ENCODE measurements around the gene NCR1. TPM values are rescaled to one million over a fixed set of nuclear protein-coding genes. Genes with fewer than 3 reads are reported as not detected.

Gene NCR1
- polyA plus RNA-seq, 2 donors, result not detected

- Histone ChIP-seq H3K27ac (ENCODE audit: low read depth in 2 of 2, low read length in 1 of 2) (no peak overlapping the region), H3K4me1 (ENCODE audit: control insufficient read depth in 2 of 2, insufficient read depth in 2 of 2, low read length in 1 of 2) (no peaks in the 10 kb centered on the region), H3K9me3 (ENCODE audit: control insufficient read depth in 2 of 2, insufficient read depth in 1 of 2, low read depth in 1 of 2, low read length in 1 of 2) (no peaks in the 10 kb centered on the region), H3K36me3 (ENCODE audit: control insufficient read depth in 2 of 2, insufficient read depth in 2 of 2, low read length in 1 of 2) (no peaks in the 10 kb centered on the region), H3K4me3 (ENCODE audit: low read depth in 1 of 2, low read length in 2 of 2) (no peak overlapping the region), H3K27me3 (ENCODE audit: control insufficient read depth in 1 of 2, insufficient read depth in 2 of 2, low read length in 2 of 2) (no peaks in the 10 kb centered on the region)
- 82 to 84% methylated on average over 11 of the region's 11 CpGs for WGBS, 2 donors
These were observed 49.4 kb downstream of the NCR1 start for GRCh38 chr19:54955376-54955775.

DNA sequence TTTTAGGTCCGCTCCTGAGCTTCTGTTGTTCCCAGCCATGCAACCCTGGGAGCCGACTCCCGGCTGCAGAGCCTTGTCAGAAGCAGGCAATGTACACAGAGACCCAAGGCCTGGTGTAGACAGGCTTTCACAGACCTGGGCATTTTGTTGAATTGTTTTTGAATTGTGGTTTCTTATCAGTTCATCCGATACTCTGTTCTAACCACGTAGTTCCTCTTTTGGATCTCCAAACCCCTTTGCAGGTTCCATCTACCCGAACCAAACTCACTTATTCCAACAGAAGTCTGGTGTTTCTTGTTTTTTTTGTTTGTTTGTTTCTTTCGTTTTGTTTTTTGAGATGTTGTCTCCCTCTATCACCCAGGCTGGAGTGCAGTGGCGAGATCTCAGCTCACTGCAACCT, 53.9 kb downstream of the NCR1 start:
- no peaks in the 10 kb centered on the region for H3K27me3 ChIP-seq (ENCODE audit: control insufficient read depth in 1 of 2, insufficient read depth in 2 of 2, low read length in 2 of 2)
- no peak overlapping the region for H3K4me3 ChIP-seq (ENCODE audit: low read depth in 1 of 2, low read length in 2 of 2)
- H3K4me1 ChIP-seq (ENCODE audit: control insufficient read depth in 2 of 2, insufficient read depth in 2 of 2, low read length in 1 of 2), result no peaks in the 10 kb centered on the region
- 59 to 61% methylated on average over 8 of the region's 8 CpGs for WGBS, 2 donors
- no peak overlapping the region for H3K27ac ChIP-seq (ENCODE audit: low read depth in 2 of 2, low read length in 1 of 2)
- H3K36me3 ChIP-seq (ENCODE audit: control insufficient read depth in 2 of 2, insufficient read depth in 2 of 2, low read length in 1 of 2), result no peaks in the 10 kb centered on the region
- H3K9me3 ChIP-seq (ENCODE audit: control insufficient read depth in 2 of 2, insufficient read depth in 1 of 2, low read depth in 1 of 2, low read length in 1 of 2), result no peaks in the 10 kb centered on the region

Other genes with a start within 250 kb of the NCR1 start
- under 1 TPM; 0.35 to 0.58 TPM for gene LILRB4, start 243.2 kb upstream of the NCR1 start, polyA plus RNA-seq
- not detected for gene KIR3DL3, start 181.7 kb upstream of the NCR1 start, polyA plus RNA-seq
- not detected for gene KIR2DL3, start 167.6 kb upstream of the NCR1 start, polyA plus RNA-seq
- gene KIR2DL1, start 136.4 kb upstream of the NCR1 start, polyA plus RNA-seq, result not detected
- gene KIR2DL4, start 102.5 kb upstream of the NCR1 start, polyA plus RNA-seq, result not detected
- gene KIR3DL1, start 89.7 kb upstream of the NCR1 start, polyA plus RNA-seq, result not detected
- gene KIR2DS4, start 73.5 kb upstream of the NCR1 start, polyA plus RNA-seq, result not detected
- gene KIR3DL2, start 55.7 kb upstream of the NCR1 start, polyA plus RNA-seq, result under 1 TPM in 1 of 2 donors, not detected in 1; 0.04 TPM
- under 1 TPM in 1 of 2 donors, not detected in 1; 0.10 TPM for gene FCAR, start 31.9 kb upstream of the NCR1 start, polyA plus RNA-seq
- gene NLRP7, start 41.4 kb downstream of the NCR1 start, polyA plus RNA-seq, result not detected
- 10 to 100 TPM in 1 of 2 donors, 1 to 10 TPM in 1; 3.8 to 20.5 TPM for gene NLRP2, start 60.2 kb downstream of the NCR1 start, polyA plus RNA-seq
- 1 to 10 TPM in 1 of 2 donors, under 1 TPM in 1; 0.45 to 1.6 TPM for gene GP6, start 132.1 kb downstream of the NCR1 start, polyA plus RNA-seq
- 10 to 100 TPM; 32.5 to 60.6 TPM for gene RDH13, start 157.0 kb downstream of the NCR1 start, polyA plus RNA-seq
- gene EPS8L1, start 169.7 kb downstream of the NCR1 start, polyA plus RNA-seq, result 1,000 to 10,000 TPM in 1 of 2 donors, 100 to 1,000 TPM in 1; 578 to 1,427 TPM
- 100 to 1,000 TPM in 1 of 2 donors, 10 to 100 TPM in 1; 77.7 to 100 TPM for gene PPP1R12C, start 211.5 kb downstream of the NCR1 start, polyA plus RNA-seq
- 10 to 100 TPM in 1 of 2 donors, 1 to 10 TPM in 1; 6.1 to 10.9 TPM for gene TNNT1, start 243.1 kb downstream of the NCR1 start, polyA plus RNA-seq